GM18909 (cell line): ENCODE measurements around the gene GADD45B.
"Not testable (repeated sequence)": the region's sequence is repeated elsewhere in the genome, so short reads cannot be mapped to it uniquely, and the experiment has no call there.

Experiments
- ATAC-seq: cut with Tn5 transposase; IDR thresholded peaks from one replicate; pipeline ENCODE4 v1.9.1; 2021; ENCODE audit warnings: mild to moderate bottlenecking; ENCODE audit not compliant: unreplicated experiment, poor library complexity

Gene GADD45B

DNA sequence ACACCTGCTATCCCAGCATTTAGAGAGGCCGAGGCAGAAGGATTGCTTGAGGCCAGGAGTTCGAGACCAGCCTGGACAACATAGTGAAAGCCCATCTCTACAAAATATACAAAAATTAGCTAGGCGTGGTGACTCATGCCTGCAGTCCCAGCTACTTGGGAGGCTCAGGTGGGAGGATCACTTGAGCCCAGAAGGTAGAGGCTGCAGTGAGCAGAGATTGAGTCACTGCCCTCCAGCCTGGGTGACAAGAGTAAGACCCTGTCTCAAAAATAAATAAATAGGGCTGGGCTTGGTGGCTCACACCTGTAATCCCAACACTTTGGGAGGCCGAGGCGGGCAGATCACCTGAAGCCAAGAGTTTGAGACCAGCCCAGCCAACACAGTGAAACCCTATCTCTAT, 12.2 kb upstream of the GADD45B start:
- not testable (repeated sequence) for ATAC-seq

DNA sequence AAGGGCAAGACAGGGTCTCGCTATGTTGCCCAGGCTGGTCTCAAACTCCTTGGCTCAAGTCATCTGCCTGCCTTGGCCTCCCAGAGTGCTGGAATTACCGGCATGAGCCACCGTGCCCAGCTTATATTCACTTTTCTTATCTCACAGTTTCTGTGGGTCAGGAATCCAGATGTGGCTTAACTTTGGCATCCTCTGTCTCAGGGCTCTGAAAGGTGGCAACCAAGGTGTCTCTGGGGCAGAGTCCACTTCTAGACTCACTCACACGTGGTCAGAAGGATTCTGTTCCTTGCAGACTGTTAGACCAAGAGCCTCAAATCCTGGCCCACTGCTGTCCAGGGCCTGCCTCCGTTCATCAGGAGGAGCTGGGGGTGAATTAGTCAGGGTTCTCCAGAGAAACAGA, 11.5 kb upstream of the GADD45B start:
- ATAC-seq = no peak

DNA sequence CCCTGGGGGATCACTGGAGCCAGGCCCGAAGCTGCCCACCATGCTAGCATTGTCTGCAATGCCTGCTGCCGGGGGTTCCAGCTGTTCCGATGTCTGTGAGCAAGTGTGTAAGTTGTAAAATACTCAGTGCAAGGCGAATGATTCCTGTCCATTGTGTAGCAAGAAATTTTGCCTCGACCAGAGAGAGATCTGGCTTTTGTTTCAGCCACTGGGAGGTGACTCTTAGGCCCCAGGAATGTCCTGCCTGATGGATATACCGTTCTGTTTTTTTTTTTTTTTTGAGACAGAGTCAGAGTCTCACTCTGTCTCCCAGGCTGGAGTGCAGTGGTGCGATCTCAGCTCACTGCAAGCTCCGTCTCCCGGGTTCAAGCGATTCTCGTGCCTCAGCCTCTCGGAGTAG, 7.3 kb upstream of the GADD45B start:
- no peak for ATAC-seq

DNA sequence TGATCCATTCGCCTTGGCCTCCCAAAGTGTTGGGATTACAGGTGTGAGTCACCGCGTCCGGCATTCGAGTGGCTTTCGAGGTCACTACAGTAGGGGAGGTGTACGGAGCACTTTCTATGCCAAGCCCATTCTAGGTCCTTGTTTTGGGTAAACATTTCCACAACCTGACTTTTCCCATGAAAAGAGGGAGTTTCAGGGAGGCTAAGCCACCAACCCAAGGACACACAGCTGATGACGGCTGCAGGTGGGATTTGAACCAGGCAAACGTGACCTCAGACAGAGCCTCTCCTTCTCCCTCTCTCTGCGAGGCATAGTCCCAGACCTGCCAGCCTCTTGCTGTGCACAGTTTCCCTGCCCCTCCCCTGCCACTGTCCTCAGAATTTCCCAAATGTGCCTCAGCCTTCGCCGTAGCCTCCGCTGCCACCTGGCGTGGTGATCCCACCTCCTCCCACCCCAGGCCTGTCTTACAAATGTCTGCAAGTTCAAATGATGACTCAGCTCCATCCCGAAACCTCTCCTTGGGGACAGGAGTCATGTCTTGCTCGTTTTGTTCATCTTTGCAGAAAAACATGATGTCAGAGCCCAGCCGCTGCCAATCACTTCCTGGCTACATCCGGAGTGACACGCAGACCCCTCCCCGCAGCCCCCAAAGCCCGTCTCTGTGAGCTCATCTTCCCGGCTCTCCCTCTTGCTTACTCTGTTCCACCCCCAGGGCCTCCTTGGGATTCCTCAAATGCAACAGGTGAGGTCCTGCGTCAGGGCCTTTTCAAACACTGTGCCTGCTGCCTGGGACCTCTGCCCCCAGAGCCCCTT, 6.6 kb upstream of the GADD45B start:
- no peak for ATAC-seq

DNA sequence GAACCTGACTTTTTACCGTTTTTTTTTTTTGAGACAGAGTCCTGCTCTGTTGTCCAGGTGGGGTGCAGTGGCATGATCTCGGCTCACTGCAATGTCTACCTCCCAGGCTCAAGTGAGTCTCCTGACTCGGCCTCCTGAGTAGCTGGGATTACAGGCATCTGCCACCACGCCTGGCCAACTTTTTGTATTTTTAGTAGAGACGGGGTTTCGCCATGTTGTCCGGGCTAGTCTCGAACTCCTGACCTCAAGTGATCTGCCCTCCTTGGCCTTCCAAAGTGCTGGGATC, 6.1 kb upstream of the GADD45B start:
- not testable (repeated sequence) for ATAC-seq

DNA sequence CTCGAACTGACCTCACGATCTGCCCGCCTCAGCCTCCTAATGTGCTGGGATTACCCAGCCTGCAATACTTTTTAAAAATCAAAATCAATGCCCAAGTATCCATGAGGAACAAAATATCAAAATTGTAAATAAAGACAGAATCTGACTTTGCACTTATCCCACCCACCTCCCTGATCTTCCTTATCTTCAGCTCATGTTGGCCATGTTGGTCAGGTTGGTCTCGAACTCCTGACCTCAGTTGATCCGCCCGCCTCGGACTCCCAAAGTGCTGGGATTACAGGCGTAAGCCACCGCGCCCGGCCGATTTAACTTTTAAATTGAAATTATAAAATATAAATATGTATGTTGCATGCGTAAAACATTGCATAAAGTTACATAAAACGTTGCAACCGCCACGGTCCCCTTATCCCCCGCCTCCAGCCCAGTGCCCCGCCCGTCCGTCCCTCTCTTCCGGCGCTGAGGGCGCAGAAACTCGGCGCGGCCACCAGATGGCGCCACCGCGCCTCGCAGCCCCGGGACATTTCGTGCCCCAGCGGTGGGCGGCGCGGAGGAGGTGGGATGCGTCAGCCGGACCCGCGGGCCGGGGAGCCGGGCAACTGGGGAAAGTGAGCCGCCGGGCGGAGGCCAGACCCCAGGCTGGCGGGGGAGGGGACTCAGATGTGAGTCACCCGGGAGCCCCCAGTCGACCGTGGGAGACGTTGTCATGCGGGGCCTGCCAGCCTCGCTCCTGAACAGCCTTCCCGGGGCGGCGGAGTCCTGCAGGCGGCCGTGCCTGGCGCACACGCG, 1.5 kb upstream of the GADD45B start:
- ATAC-seq = peak; percentile 26

DNA sequence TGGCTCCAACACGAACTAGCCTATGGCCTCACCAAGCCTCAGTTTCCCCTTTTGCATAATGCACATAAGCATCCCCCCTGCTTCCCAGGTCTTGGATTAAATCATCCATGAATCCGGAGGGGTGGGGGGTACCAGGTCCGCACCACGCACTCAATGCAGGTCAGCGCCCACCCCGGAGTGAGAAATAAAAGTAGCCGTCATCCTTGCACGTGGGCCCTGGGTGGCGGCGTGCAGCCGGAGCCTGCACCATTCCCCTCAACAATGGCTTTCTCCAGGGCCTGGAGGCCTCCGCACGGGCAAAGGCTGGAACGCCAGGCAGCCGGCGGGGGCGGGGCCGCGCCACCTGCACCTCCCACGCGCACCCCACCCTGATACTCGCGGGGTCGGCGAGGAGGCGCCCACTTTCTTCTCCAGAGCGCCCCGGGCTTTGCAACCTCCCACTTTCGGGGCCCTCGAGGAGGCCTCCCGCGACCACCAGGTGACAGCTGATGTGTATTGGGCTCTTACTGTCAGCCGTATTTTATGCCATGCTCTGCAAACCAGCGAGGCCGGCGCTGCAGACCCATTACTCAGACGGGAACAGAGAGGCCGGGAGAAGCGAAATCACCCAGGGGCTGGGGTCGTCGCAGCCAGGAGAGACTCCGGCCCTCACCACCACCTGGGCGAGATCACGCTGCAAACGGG, 767 bp upstream of the GADD45B start:
- no peak for ATAC-seq

DNA sequence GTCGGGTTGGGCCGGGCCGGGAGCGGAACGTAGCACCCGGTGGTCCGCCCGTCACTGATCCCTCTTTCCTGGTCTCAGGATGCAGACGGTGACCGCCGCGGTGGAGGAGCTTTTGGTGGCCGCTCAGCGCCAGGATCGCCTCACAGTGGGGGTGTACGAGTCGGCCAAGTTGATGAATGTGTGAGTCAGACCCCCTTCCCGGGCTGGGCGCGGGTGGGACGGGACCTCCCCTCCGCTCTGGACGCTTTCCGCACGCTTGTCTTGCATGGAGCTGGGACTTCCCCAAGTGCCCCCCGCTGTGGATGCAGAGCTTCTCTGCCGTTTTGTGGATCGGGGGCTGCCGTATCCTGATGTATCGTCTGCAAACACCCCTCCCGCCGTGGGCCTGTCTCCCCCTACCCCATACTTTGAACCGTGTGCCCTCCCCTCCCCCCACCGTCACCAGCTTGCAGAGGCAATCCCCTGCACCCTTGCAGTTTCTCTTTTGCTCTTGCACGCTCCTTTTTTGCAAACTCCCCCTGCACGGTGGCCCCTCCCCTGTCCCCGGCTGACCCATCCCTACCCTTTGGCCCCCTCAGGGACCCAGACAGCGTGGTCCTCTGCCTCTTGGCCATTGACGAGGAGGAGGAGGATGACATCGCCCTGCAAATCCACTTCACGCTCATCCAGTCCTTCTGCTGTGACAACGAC, 669 bp downstream of the GADD45B start:
- ATAC-seq = no peak

DNA sequence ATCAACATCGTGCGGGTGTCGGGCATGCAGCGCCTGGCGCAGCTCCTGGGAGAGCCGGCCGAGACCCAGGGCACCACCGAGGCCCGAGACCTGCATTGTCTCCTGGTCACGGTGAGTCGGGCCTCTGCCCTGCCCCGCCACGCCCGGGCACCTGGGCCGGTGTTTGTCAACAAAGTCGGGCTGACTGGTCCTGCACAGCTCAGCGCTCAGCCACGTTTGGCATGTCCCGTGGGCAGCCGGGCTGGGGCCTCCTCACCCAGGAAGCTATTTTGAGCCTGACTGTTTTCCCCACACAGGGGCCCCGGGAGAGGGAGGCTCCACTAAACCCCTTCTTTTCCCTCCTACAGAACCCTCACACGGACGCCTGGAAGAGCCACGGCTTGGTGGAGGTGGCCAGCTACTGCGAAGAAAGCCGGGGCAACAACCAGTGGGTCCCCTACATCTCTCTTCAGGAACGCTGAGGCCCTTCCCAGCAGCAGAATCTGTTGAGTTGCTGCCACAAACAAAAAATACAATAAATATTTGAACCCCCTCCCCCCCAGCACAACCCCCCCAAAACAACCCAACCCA, 1.3 kb downstream of the GADD45B start:
- ATAC-seq = no peak

DNA sequence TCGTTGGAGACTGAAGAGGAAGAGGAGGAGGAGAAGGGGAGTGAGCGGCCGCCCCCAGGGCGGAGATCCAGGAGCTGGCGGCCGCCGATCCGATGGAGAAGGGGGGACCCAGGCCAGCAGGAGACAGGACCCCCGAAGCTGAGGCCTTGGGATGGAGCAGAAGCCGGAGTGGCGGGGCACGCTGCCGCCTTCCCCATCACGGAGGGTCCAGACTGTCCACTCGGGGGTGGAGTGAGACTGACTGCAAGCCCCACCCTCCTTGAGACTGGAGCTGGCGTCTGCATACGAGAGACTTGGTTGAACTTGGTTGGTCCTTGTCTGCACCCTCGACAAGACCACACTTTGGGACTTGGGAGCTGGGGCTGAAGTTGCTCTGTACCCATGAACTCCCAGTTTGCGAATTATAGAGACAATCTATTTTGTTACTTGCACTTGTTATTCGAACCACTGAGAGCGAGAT, 1.8 kb downstream of the GADD45B start:
- ATAC-seq = no peak

DNA sequence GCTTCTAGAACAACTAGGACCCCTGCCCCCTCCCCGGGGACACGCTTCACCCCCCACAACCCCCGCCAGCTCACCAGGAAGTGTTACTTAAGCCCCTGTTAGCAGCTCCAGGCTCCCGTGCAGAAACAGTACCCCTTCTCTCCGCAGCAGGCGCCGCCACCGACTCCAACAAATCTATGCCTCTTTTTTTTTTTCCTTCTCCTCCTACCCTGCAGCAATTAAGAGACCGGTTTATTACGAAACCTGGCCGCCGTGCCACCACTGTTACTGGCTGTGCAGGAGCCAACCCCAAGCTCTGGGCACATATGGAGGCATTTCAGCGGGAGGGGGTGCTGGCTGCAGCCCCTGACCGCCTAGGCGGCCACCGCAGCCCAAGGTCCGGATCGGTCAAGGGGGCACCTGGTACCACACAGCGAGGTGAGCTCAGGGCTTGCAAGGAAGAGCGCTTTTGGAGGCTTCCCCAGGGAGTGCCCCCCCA, 2.4 kb downstream of the GADD45B start:
- ATAC-seq = no peak

DNA sequence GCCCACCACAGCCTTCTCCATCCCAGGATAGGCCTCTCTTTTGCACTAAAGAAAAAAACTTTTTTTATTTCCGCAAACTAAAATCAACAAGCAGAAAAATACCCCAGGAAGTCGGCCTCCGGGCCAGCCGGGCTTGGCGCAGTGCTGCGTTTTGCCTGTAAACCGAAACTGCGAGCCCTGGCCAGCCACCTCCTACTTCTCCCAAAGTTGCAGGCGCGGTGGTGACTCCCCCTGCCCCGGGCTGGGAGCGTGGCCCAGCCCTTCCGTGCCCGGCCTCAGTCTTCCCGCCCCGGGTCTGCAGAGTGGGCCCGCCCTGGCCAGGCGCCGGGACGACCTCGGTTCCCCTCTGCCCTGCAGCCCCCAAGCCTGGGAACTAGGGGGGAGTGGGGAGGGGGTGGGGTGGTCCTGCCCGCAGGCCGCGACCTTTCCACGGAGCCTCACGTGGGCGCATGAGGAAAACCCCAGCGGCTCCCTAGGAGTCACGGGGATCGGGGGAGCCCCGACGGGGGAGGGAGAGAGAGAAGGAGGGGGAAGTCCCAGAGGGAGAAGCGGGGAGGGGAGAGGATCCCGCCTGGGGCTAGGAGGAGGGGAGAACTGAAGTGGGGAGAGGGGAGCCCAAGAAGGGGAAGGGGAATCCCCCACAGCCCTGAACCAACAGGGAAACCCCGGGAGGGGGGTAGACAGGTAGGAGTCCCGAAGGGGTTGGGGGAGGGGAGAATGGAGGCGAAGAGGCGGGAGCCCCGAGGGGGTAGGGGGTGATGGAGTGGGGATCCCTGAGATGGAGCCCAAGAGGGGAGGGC, 3.0 kb downstream of the GADD45B start:
- no peak for ATAC-seq

DNA sequence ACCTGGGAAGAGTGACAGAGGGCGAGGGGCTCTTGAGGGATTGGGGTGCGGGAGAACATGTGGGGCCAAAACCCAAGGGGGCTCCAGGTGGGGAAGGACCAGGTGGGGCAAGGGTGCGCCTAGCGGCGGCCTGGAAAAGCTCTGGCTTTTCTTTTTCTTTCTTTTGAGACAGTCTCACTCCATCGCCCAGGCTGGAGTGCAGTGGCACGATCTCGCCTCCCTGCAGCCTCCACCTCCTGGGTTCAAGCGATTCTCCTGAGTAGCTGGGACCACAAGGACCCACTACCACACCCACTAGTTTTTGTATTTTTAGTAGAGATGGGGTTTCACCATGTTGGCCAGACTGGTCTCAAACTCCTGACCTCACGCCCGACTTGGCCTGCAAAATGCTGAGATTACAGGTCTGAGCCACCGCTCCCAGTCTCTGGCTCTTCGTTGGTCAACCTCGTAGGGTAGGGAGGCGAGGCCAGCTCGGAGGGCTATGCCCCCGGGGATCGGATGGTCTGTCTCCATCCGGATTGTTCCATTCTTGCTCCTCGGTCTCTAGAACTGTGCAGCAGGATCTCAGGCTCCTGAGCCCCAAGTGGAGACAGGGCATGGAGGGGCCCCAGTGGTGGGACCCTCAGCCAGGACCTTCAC, 3.7 kb downstream of the GADD45B start:
- ATAC-seq = no peak

DNA sequence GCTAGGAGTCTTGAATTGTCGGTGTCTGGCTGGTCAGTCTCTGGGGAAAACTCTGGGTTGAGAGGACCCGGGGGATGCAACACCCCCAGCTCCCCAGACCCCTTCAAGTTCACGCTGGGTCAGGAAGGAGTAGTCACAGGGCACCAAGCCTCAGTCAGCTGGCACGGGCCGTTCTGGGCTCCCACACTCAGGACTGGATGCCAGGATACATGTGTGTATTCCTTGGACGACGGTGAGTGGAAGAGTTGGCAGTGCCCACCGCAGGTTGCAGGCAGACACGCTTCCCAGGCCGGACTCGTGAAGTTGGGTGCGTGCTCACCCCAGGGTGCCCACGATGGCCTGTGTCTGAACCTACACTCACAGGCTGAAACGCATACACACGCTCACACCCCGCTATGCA, 5.5 kb downstream of the GADD45B start:
- ATAC-seq = no peak

DNA sequence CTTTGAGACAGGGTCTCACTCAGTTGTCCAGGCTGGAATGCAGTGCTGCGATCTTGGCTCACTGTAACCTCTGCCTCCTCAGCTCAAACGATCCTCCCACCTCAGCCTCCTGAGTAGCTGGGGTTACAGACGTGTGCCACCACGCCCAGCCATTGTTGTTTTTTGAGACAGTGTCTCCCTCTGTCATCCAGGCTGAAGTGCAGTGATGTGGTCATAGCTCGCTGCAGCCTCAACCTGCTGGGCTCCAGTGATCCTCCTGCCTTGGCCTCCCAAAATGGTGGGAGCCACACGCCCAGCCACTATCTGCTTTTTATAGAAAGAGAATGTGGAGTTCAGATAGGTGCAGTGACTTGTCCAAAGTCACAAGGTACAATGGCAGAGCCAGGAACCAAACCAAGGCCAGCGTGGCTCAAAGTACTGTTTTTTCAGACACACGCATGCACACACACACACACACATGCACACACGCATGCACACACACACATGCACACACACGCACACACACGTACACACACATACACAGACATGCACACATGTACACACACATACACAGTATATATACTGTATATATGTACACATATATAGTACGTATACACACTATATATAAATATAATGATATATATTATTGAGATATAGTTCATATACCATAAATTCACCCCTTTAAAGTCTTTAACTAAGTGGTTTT, 6.6 kb downstream of the GADD45B start:
- ATAC-seq = no peak

DNA sequence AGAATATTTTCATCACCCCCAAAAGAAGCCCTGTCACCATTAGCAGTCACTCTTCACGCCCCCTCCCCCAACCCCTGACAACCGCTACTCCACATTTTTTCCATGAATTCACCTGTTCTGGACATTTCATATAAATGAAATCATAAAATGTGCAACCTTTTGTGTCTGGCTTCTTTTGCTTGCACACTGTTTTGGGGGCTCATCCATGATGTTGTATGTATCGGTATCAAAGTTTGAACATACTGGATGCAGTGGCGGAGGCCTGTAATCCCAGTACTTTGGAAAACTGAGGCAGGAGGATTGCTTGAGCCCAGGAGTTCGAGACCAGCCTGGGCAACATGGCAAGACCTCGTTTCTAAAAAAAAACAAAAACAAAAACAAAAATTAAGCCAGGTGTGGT, 7.2 kb downstream of the GADD45B start:
- no peak for ATAC-seq

DNA sequence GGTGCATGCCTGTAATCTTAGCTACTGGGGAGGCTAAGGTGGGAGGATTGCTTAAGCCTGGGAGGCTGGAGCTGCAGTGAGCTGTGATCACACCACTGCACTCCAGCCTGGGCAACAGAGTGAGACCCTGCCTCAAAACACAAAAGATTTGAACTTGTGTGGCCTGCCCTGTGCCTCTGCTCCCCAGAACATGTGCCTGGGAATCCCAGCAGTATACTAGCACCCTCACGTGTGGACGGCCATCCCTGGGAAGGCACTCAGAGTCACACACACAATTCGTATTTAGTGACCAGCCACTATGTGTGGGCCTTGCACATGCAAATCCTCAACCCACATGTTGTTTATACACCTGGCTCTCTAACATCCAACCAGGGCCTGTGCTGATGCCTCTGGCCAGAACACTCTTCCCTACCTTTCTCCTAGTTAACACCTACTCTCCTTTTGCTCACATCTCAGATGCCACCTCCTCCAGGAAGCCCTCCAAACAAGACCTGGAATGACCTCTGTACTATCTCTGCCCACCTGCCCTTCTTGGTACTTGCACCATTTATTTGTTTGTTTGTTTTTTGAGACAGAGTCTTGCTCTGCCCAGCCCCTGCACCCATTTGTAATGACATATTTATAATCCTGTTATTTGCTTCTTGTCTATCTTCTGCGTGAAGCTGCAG, 7.7 kb downstream of the GADD45B start:
- ATAC-seq = no peak
